HG03066 (cell line): ENCODE data around the gene TSPAN11.

Experiments
- ATAC-seq: cut with Tn5 transposase; IDR thresholded peaks from one replicate; pipeline ENCODE4 v1.9.1; 2021; ENCODE audit warnings: low read depth; ENCODE audit not compliant: unreplicated experiment

The TSPAN11 gene

GRCh38 chr12:30955214-30955613, 28.7 kb downstream of the TSPAN11 start:
- ATAC-seq: no peak

DNA sequence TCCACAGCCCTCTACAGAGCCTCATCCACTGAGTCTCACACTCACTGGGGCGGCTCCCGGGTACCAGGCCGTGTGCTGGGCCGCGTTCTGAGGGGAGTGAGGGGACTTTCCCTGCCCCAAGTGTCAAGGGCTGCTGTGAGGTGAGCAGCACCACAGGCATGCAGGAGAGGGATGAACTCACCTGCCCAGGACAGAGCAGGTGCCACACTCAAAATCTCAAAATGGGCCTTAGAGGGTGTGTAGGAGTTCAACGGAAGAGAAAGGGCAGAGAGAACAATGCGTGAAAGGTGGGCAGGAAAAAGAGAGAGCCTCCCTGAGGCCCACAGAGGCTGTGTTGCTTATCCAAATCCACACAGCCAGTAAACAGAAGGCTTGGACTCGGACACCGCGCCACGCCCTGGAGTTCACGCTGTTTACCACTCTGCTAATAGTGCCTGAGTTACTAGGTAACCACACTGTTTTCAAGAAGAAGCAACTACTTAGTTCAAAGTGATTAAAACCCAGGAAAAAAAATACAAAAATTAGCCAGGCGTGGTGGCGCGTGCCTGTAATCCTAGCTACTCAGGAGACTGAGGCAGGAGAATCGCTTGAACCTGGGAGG, 32.7 kb downstream of the TSPAN11 start:
- ATAC-seq: no peak

GRCh38 chr12:30959778-30960177, 33.2 kb downstream of the TSPAN11 start:
- ATAC-seq: no peak

DNA sequence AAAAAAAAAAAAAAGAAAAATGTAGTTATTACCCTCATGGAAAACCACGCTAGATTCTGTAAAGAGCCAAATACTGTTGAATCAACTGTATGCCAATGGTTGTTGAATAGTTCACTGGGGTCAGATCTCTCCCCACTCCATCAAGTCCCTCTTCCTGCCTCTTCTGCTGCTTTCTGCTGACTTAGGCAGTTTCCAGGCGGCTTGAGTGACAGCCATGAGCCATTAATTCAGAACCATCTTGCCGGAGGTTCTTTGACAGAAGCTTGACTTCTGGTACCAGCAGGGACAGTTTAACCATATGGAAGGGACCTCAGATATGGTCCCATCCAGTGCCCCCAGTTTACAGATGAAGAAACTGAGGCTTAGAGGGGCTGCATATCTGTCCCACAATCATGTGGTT, 34.5 kb downstream of the TSPAN11 start:
- no peak for ATAC-seq

- ATAC-seq: no peak
Observed at GRCh38 chr12:30962047-30962446, 35.5 kb downstream of the TSPAN11 start.

GRCh38 chr12:30963709-30964564, 37.4 kb downstream of the TSPAN11 start:
- ATAC-seq: no peak

- ATAC-seq: no peak
Observed at GRCh38 chr12:30964896-30965612, 38.5 kb downstream of the TSPAN11 start.

DNA sequence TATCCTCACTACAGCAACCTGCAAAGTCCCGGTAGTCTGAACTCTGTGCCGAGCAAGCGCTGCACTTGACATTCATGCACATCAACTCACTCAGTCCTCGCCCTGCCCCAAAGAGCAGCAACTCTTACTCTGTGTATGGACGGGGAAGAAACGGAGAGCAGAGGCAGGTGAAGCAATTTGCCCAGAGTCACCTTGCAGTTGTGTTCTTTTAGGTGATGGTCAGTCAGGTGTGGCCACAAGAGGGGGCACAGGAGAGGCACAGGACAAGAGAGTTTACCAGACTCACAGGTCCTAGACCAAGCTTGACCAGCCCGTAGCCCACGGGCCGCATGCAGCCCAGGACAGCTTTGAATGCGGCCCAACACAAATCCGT, 39.1 kb downstream of the TSPAN11 start:
- no peak for ATAC-seq

- no peak for ATAC-seq
Observed at GRCh38 chr12:30967026-30967425, 40.5 kb downstream of the TSPAN11 start.

- ATAC-seq: no peak
Observed at GRCh38 chr12:30968211-30968610, 41.7 kb downstream of the TSPAN11 start.

GRCh38 chr12:30969006-30969405, 42.5 kb downstream of the TSPAN11 start:
- ATAC-seq: no peak

- ATAC-seq: no peak
Observed at GRCh38 chr12:30969606-30970395, 43.3 kb downstream of the TSPAN11 start.

GRCh38 chr12:30970559-30971197, 44.1 kb downstream of the TSPAN11 start:
- ATAC-seq: no peak

GRCh38 chr12:30972035-30972434, 45.5 kb downstream of the TSPAN11 start:
- no peak for ATAC-seq

DNA sequence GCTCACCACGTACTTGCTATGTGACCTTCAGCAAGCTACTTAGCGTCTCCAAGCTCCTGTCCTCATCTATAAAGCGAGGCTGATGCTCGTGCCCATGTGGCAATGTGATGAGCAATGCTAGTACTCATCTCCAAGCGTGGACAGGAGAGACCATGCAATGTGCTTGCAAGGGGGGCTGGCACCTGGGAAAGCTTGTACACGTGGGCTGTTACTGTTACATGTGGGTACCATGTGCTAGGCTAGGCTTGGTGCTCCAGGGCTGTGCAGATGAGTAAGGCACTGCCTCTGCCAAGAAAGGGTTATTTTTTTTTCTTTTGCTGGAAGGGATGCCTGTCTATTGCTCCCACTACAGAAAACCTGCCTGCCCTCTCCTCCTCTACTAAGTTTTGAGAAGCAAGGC, 46.6 kb downstream of the TSPAN11 start:
- ATAC-seq: no peak

GRCh38 chr12:30973830-30974229, 47.3 kb downstream of the TSPAN11 start:
- ATAC-seq: no peak

DNA sequence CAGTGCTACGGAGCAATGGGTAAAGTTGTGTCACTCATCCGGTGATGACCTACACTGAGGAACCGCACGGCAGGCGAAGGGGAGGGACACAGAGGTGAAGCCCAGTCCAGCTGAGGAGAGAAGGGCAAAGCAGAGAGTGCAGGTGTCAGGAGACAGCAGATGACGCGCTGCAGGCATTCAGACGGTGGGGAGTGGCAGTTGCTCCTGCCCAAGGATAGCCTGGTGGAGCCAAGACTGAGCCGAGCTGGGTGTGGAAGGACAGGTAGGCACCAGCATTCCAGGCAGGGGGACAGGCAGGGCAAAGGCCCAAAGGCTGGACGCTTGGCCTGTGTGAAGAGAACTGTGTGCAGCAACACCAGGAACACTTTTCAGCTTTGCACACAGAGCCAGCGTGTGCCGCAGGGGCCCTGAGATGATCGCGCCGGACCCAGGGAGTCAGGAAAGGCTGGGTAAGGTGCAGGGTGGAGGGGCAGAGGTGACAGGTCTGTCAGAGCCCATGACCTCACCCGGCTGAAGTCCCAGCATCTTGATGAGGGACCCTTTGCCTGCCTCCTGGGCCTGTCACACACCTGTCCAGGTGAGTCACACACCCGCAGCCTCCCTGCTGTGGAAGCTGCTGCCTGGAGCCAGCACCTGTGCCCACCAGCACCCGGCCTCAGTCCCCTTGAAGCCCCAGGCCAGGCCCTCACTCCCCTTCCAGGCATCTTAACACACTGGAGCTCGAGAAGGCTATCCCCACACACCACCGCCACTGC, 48.4 kb downstream of the TSPAN11 start:
- ATAC-seq: no peak

DNA sequence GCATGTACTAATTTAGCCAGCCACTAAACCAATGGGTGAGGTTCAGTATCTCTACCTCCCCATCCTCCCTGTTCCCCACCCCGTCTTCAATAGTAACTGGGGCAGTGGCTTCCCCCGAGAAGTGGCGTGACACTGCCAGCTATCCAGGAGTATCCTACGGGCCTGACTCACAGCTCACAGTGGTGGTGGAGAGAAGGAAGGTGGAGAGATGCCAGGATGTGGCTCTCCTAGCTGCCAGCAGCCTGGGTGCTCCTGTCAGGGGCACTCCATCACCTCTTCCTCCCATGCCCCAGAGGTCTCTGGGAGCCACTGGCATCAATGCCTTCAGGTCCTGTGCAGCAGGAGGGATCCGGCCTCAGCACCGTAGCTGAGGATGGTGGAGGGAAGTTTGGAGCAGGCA, 49.0 kb downstream of the TSPAN11 start:
- no peak for ATAC-seq

GRCh38 chr12:30976206-30976605, 49.7 kb downstream of the TSPAN11 start:
- no peak for ATAC-seq

GRCh38 chr12:30977124-30977523, 50.6 kb downstream of the TSPAN11 start:
- ATAC-seq: no peak
